Measurements from ENCODE around the gene CUL1.

The CUL1 gene

GRCh38 chr7:148807436-148807835 lies 108.7 kb downstream of the CUL1 start:
- no CpG with 5 or more reads among the region's 4 CpGs for WGBS (ENCODE audit: insufficient coverage)
- Histone ChIP-seq H3K27ac (ENCODE audit: insufficient read depth in 1 of 2, low read depth in 1 of 2, low read length in 2 of 2, poor library complexity in 1 of 2, severe bottlenecking in 2 of 2) (no peak overlapping the region), H3K4me1 (ENCODE audit: control extremely low read depth in 1 of 4, control insufficient read depth in 4 of 4, insufficient read depth in 4 of 4, low read length in 3 of 4) (no peaks in the 10 kb centered on the region), H3K27me3 (replicated peaks in 2 of 5; ENCODE audit: control insufficient read depth in 4 of 5, insufficient read depth in 5 of 5, low read length in 4 of 5) (no peaks in the 10 kb centered on the region), H3K9me3 (ENCODE audit: control extremely low read depth in 1 of 5, control insufficient read depth in 4 of 5, insufficient read depth in 2 of 5, low read depth in 1 of 5, low read length in 4 of 5) (no peaks in the 10 kb centered on the region), H3K36me3 (ENCODE audit: control insufficient read depth in 4 of 4, insufficient read depth in 4 of 4, low read length in 3 of 4) (peaks cover 17 to 63% (median 53%) of the 10 kb centered on the region in 4 experiments), H3K4me3 (ENCODE audit: control insufficient read depth in 1 of 7, extremely low read depth in 1 of 7, insufficient read depth in 4 of 7, low read depth in 2 of 7, low read length in 6 of 7) (no peak overlapping the region)
- no peak for DNase-seq
- ChIA-PET CTCF (no interaction called here), POLR2A (no interaction called here)

- no peak overlapping the region for H3K27ac ChIP-seq (ENCODE audit: insufficient read depth in 1 of 2, low read depth in 1 of 2, low read length in 2 of 2, poor library complexity in 1 of 2, severe bottlenecking in 2 of 2)
- POLR2A ChIA-PET = interaction anchor here (0.7 kb wide), 1 partner anchor 154 kb away, joined by 3 read pairs; no protein-coding TSS in a partner anchor
These were observed 111.2 kb downstream of the CUL1 start for GRCh38 chr7:148809856-148810255.

GRCh38 chr7:148811892-148812291 lies 113.2 kb downstream of the CUL1 start:
- Histone ChIP-seq H3K4me3 (ENCODE audit: control insufficient read depth in 1 of 7, extremely low read depth in 1 of 7, insufficient read depth in 4 of 7, low read depth in 2 of 7, low read length in 6 of 7) (no peak overlapping the region), H3K9me3 (ENCODE audit: control extremely low read depth in 1 of 5, control insufficient read depth in 4 of 5, insufficient read depth in 2 of 5, low read depth in 1 of 5, low read length in 4 of 5) (no peaks in the 10 kb centered on the region), H3K27ac (ENCODE audit: insufficient read depth in 1 of 2, low read depth in 1 of 2, low read length in 2 of 2, poor library complexity in 1 of 2, severe bottlenecking in 2 of 2) (no peak overlapping the region), H3K27me3 (replicated peaks in 2 of 5; ENCODE audit: control insufficient read depth in 4 of 5, insufficient read depth in 5 of 5, low read length in 4 of 5) (no peaks in the 10 kb centered on the region), H3K4me1 (ENCODE audit: control extremely low read depth in 1 of 4, control insufficient read depth in 4 of 4, insufficient read depth in 4 of 4, low read length in 3 of 4) (no peaks in the 10 kb centered on the region), H3K36me3 (ENCODE audit: control insufficient read depth in 4 of 4, insufficient read depth in 4 of 4, low read length in 3 of 4) (peaks cover 20 to 91% (median 63%) of the 10 kb centered on the region in 4 experiments)
- ChIA-PET CTCF (no interaction called here), POLR2A (no interaction called here)
- no peak for DNase-seq
- 98% methylated on average over 4 of the region's 4 CpGs for WGBS (ENCODE audit: insufficient coverage)

More at GRCh38 chr7:148809856-148810255, 111.2 kb downstream of the CUL1 start:
- Histone ChIP-seq H3K27me3 (replicated peaks in 2 of 5; ENCODE audit: control insufficient read depth in 4 of 5, insufficient read depth in 5 of 5, low read length in 4 of 5) (no peaks in the 10 kb centered on the region), H3K4me1 (ENCODE audit: control extremely low read depth in 1 of 4, control insufficient read depth in 4 of 4, insufficient read depth in 4 of 4, low read length in 3 of 4) (no peaks in the 10 kb centered on the region), H3K9me3 (ENCODE audit: control extremely low read depth in 1 of 5, control insufficient read depth in 4 of 5, insufficient read depth in 2 of 5, low read depth in 1 of 5, low read length in 4 of 5) (no peaks in the 10 kb centered on the region), H3K4me3 (ENCODE audit: control insufficient read depth in 1 of 7, extremely low read depth in 1 of 7, insufficient read depth in 4 of 7, low read depth in 2 of 7, low read length in 6 of 7) (no peak overlapping the region), H3K36me3 (ENCODE audit: control insufficient read depth in 4 of 4, insufficient read depth in 4 of 4, low read length in 3 of 4) (peaks cover 17 to 84% (median 59%) of the 10 kb centered on the region in 4 experiments)
- DNase-seq = no peak
- WGBS (ENCODE audit: insufficient coverage) = 79% methylated on average over 3 of the region's 4 CpGs
- CTCF ChIA-PET = no interaction called here

GRCh38 chr7:148813890-148814289 lies 115.2 kb downstream of the CUL1 start:
- Histone ChIP-seq H3K4me3 (ENCODE audit: control insufficient read depth in 1 of 7, extremely low read depth in 1 of 7, insufficient read depth in 4 of 7, low read depth in 2 of 7, low read length in 6 of 7) (peak overlapping the region in 1 of 7 experiments; percentile 39), H3K9me3 (ENCODE audit: control extremely low read depth in 1 of 5, control insufficient read depth in 4 of 5, insufficient read depth in 2 of 5, low read depth in 1 of 5, low read length in 4 of 5) (peaks cover 0 to 2% (median 0%) of the 10 kb centered on the region in 5 experiments), H3K4me1 (ENCODE audit: control extremely low read depth in 1 of 4, control insufficient read depth in 4 of 4, insufficient read depth in 4 of 4, low read length in 3 of 4) (no peaks in the 10 kb centered on the region), H3K27ac (ENCODE audit: insufficient read depth in 1 of 2, low read depth in 1 of 2, low read length in 2 of 2, poor library complexity in 1 of 2, severe bottlenecking in 2 of 2) (no peak overlapping the region), H3K36me3 (ENCODE audit: control insufficient read depth in 4 of 4, insufficient read depth in 4 of 4, low read length in 3 of 4) (peaks cover 25 to 89% (median 55%) of the 10 kb centered on the region in 4 experiments), H3K27me3 (replicated peaks in 2 of 5; ENCODE audit: control insufficient read depth in 4 of 5, insufficient read depth in 5 of 5, low read length in 4 of 5) (no peaks in the 10 kb centered on the region)
- POLR2A ChIA-PET = interaction anchor here (0.6 kb wide), 1 partner anchor 22 kb away, joined by 4 read pairs; no protein-coding TSS in a partner anchor
- CTCF ChIA-PET = interaction anchor here (1.5 kb wide), 1 partner anchor 13 kb away, joined by 3 read pairs; no protein-coding TSS in a partner anchor
- DNase-seq = no peak
- 100% methylated on average over 9 of the region's 9 CpGs for WGBS (ENCODE audit: insufficient coverage)

- DNase-seq = no peak
- WGBS (ENCODE audit: insufficient coverage) = 98% methylated on average over 9 of the region's 10 CpGs
- Histone ChIP-seq H3K4me1 (ENCODE audit: control extremely low read depth in 1 of 4, control insufficient read depth in 4 of 4, insufficient read depth in 4 of 4, low read length in 3 of 4) (no peaks in the 10 kb centered on the region), H3K9me3 (ENCODE audit: control extremely low read depth in 1 of 5, control insufficient read depth in 4 of 5, insufficient read depth in 2 of 5, low read depth in 1 of 5, low read length in 4 of 5) (peaks cover 0 to 2% (median 0%) of the 10 kb centered on the region in 5 experiments), H3K36me3 (ENCODE audit: control insufficient read depth in 4 of 4, insufficient read depth in 4 of 4, low read length in 3 of 4) (peaks cover 26 to 86% (median 52%) of the 10 kb centered on the region in 4 experiments), H3K4me3 (ENCODE audit: control insufficient read depth in 1 of 7, extremely low read depth in 1 of 7, insufficient read depth in 4 of 7, low read depth in 2 of 7, low read length in 6 of 7) (no peak overlapping the region), H3K27me3 (replicated peaks in 2 of 5; ENCODE audit: control insufficient read depth in 4 of 5, insufficient read depth in 5 of 5, low read length in 4 of 5) (no peaks in the 10 kb centered on the region), H3K27ac (ENCODE audit: insufficient read depth in 1 of 2, low read depth in 1 of 2, low read length in 2 of 2, poor library complexity in 1 of 2, severe bottlenecking in 2 of 2) (no peak overlapping the region)
- ChIA-PET CTCF (interaction anchor here (1.5 kb wide), 1 partner anchor 17 kb away, joined by 3 read pairs; no protein-coding TSS in a partner anchor), POLR2A (no interaction called here)
These were observed 116.3 kb downstream of the CUL1 start for GRCh38 chr7:148814922-148815559.

GRCh38 chr7:148815612-148816011 lies 116.9 kb downstream of the CUL1 start:
- WGBS (ENCODE audit: insufficient coverage) = 97% methylated on average over 2 of the region's 3 CpGs
- ChIA-PET POLR2A (no interaction called here), CTCF (interaction anchor here (1.5 kb wide), 1 partner anchor 17 kb away, joined by 3 read pairs; no protein-coding TSS in a partner anchor)
- Histone ChIP-seq H3K36me3 (ENCODE audit: control insufficient read depth in 4 of 4, insufficient read depth in 4 of 4, low read length in 3 of 4) (peaks cover 26 to 82% (median 48%) of the 10 kb centered on the region in 4 experiments), H3K4me3 (ENCODE audit: control insufficient read depth in 1 of 7, extremely low read depth in 1 of 7, insufficient read depth in 4 of 7, low read depth in 2 of 7, low read length in 6 of 7) (no peak overlapping the region), H3K4me1 (ENCODE audit: control extremely low read depth in 1 of 4, control insufficient read depth in 4 of 4, insufficient read depth in 4 of 4, low read length in 3 of 4) (no peaks in the 10 kb centered on the region), H3K9me3 (ENCODE audit: control extremely low read depth in 1 of 5, control insufficient read depth in 4 of 5, insufficient read depth in 2 of 5, low read depth in 1 of 5, low read length in 4 of 5) (peaks cover 0 to 2% (median 0%) of the 10 kb centered on the region in 5 experiments), H3K27ac (ENCODE audit: insufficient read depth in 1 of 2, low read depth in 1 of 2, low read length in 2 of 2, poor library complexity in 1 of 2, severe bottlenecking in 2 of 2) (no peak overlapping the region), H3K27me3 (replicated peaks in 2 of 5; ENCODE audit: control insufficient read depth in 4 of 5, insufficient read depth in 5 of 5, low read length in 4 of 5) (no peaks in the 10 kb centered on the region)
- no peak for DNase-seq

- Histone ChIP-seq H3K4me3 (ENCODE audit: control insufficient read depth in 1 of 7, extremely low read depth in 1 of 7, insufficient read depth in 4 of 7, low read depth in 2 of 7, low read length in 6 of 7) (no peak overlapping the region), H3K27me3 (replicated peaks in 2 of 5; ENCODE audit: control insufficient read depth in 4 of 5, insufficient read depth in 5 of 5, low read length in 4 of 5) (no peaks in the 10 kb centered on the region), H3K36me3 (ENCODE audit: control insufficient read depth in 4 of 4, insufficient read depth in 4 of 4, low read length in 3 of 4) (peaks cover 20 to 66% (median 35%) of the 10 kb centered on the region in 4 experiments), H3K4me1 (ENCODE audit: control extremely low read depth in 1 of 4, control insufficient read depth in 4 of 4, insufficient read depth in 4 of 4, low read length in 3 of 4) (no peaks in the 10 kb centered on the region), H3K9me3 (ENCODE audit: control extremely low read depth in 1 of 5, control insufficient read depth in 4 of 5, insufficient read depth in 2 of 5, low read depth in 1 of 5, low read length in 4 of 5) (peaks cover 0 to 2% (median 0%) of the 10 kb centered on the region in 5 experiments), H3K27ac (ENCODE audit: insufficient read depth in 1 of 2, low read depth in 1 of 2, low read length in 2 of 2, poor library complexity in 1 of 2, severe bottlenecking in 2 of 2) (no peak overlapping the region)
- DNase-seq = no peak
- ChIA-PET POLR2A (no interaction called here), CTCF (interaction anchor here (1.2 to 1.4 kb wide), 2 partner anchors 13 to 14 kb away, joined by 3 to 4 read pairs; no protein-coding TSS in a partner anchor)
- 100% methylated on average over 2 of the region's 6 CpGs for WGBS (ENCODE audit: insufficient coverage)
These were observed 121.1 kb downstream of the CUL1 start for GRCh38 chr7:148819697-148820360.

Data from common myeloid progenitor, CD34-positive (primary cell).